CD8-positive, alpha-beta memory T cell (primary cell): Measurements from ENCODE around the gene ADAM10. TPM values are rescaled to one million over a fixed set of nuclear protein-coding genes. Genes with fewer than 3 reads are reported as not detected.

ENCODE experiments used
- CTCF ChIA-PET: fragments of 350-600 bp; sonication (Branson Sonifier 250); formaldehyde crosslinking; loops from one replicate; lab custom pipeline; 2021; ENCODE audit warnings: antibody characterized with exemption; lab: Charles Lee
- POLR2A ChIA-PET: fragments of 350-600 bp; sonication (Branson Sonifier 250); formaldehyde crosslinking; loops from one replicate; lab custom pipeline; 2021; ENCODE audit warnings: antibody characterized with exemption; lab: Charles Lee
- DNase-seq, 5 donors: peaks; one replicate each; pipeline versions ENCODE4 v3.0.0 to v3.0.0-alpha.2; 2020 to 2022; ENCODE audit warnings: mixed read lengths in 1 of 5
- H3K27ac ChIP-seq: one replicate; pipeline ENCODE4 v1.7.0; 2013; ENCODE audit warnings: low read depth, mild to moderate bottlenecking, low read length, moderate library complexity
- H3K27me3 ChIP-seq: 2 replicates; pipeline ENCODE4 v1.7.0; 2013; ENCODE audit warnings: low read length, mild to moderate bottlenecking; ENCODE audit not compliant: insufficient read depth, poor library complexity, severe bottlenecking
- H3K36me3 ChIP-seq: 2 replicates; pipeline ENCODE4 v1.7.0; 2013; ENCODE audit warnings: mild to moderate bottlenecking, low read length, moderate library complexity; ENCODE audit not compliant: insufficient read depth
- H3K4me1 ChIP-seq: 2 replicates; pipeline ENCODE4 v1.7.0; 2013; ENCODE audit warnings: mild to moderate bottlenecking, low read length, moderate library complexity; ENCODE audit not compliant: insufficient read depth
- H3K4me3 ChIP-seq: 2 replicates; pipeline ENCODE4 v1.7.0; 2013; ENCODE audit warnings: mild to moderate bottlenecking, low read length
- H3K9me3 ChIP-seq: 2 replicates; pipeline ENCODE4 v1.7.0; 2013; ENCODE audit warnings: mild to moderate bottlenecking, low read length
- H3K27ac Mint-ChIP-seq, 8 donors: one replicate each; pipeline ENCODE4 v1.8.0; 2020 to 2021; ENCODE audit warnings: mixed read lengths in 8 of 8, mild to moderate bottlenecking in 6 of 8, inconsistent platforms in 3 of 8, moderate library complexity in 3 of 8
- H3K27me3 Mint-ChIP-seq, 2 donors: one replicate each; pipeline ENCODE4 v1.8.0; 2020 to 2021; ENCODE audit warnings: mixed read lengths in 2 of 2, mild to moderate bottlenecking in 1 of 2, moderate library complexity in 1 of 2
- H3K36me3 Mint-ChIP-seq, 3 donors: one replicate each; pipeline ENCODE4 v1.8.0; 2020 to 2021; ENCODE audit warnings: mixed read lengths in 3 of 3, inconsistent platforms in 1 of 3, mild to moderate bottlenecking in 1 of 3
- H3K4me1 Mint-ChIP-seq, 3 donors: one replicate each; pipeline ENCODE4 v1.8.0; 2020 to 2021; ENCODE audit warnings: mixed read lengths in 3 of 3, inconsistent platforms in 1 of 3, mild to moderate bottlenecking in 1 of 3
- H3K4me3 Mint-ChIP-seq, 7 donors: one replicate each; pipeline ENCODE4 v1.8.0; 2020 to 2021; ENCODE audit warnings: mixed read lengths in 7 of 7, mild to moderate bottlenecking in 6 of 7, moderate library complexity in 4 of 7, inconsistent platforms in 2 of 7
- H3K9me3 Mint-ChIP-seq, 5 donors: one replicate each; pipeline ENCODE4 v1.8.0; 2020 to 2022; ENCODE audit warnings: mixed read lengths in 5 of 5, mild to moderate bottlenecking in 3 of 5, moderate library complexity in 2 of 5, inconsistent platforms in 1 of 5
- polyA plus RNA-seq: library from polyadenylated mRNA; unstranded; fragments of 300-500 nt; fragmentation: Illumina TruSeq; gene quantifications from one replicate; pipeline ENCODE4 v1.2.3, GENCODE V29; 2021
- total RNA-seq, 2 experiments: library from RNA; stranded (reverse); gene quantifications; one replicate each; pipeline ENCODE4 v1.2.3, GENCODE V29; 2021

The ADAM10 gene
- total and polyA plus RNA-seq, 3 experiments from 2014 or later: 81.6 to 120 (median 86.6) TPM

GRCh38 chr15:58698887-58699641 lies 50.4 kb downstream of the ADAM10 start:
- POLR2A ChIA-PET: interaction anchor here (0.6 kb wide), 2 partner anchors 12 to 73 kb away, joined by 3 read pairs; no protein-coding TSS in a partner anchor
- H3K9me3 Mint-ChIP-seq: peaks cover 6 to 22% (median 10%) of the 10 kb centered on the region in 5 donors
- H3K9me3 ChIP-seq: peaks cover 3% of the 10 kb centered on the region
- CTCF ChIA-PET: no interaction called here
- H3K36me3 Mint-ChIP-seq: peaks cover 23 to 53% (median 47%) of the 10 kb centered on the region in 3 donors
- peak overlapping the region in 6 of 7 donors; percentile 26 to 72 (median 56) for H3K4me3 Mint-ChIP-seq
- H3K36me3 ChIP-seq: no peaks in the 10 kb centered on the region
- no peak overlapping the region for H3K4me3 ChIP-seq
- H3K27me3 Mint-ChIP-seq: peaks cover 0 to 4% of the 10 kb centered on the region in 2 donors
- H3K4me1 ChIP-seq: peaks cover 18% of the 10 kb centered on the region
- H3K27me3 ChIP-seq: no peaks in the 10 kb centered on the region
- no peak overlapping the region for H3K27ac ChIP-seq
- peaks cover 63 to 84% (median 77%) of the 10 kb centered on the region in 3 donors for H3K4me1 Mint-ChIP-seq
- peak overlapping the region in 7 of 8 donors; percentile 10 to 86 (median 67) for H3K27ac Mint-ChIP-seq
- no peak for DNase-seq

GRCh38 chr15:58697220-58697619 lies 52.3 kb downstream of the ADAM10 start:
- Mint-ChIP-seq H3K9me3 (peaks cover 6 to 22% (median 10%) of the 10 kb centered on the region in 5 donors), H3K4me1 (peaks cover 61 to 83% (median 80%) of the 10 kb centered on the region in 3 donors), H3K27me3 (peaks cover 0 to 4% of the 10 kb centered on the region in 2 donors), H3K36me3 (peaks cover 21 to 49% (median 42%) of the 10 kb centered on the region in 3 donors), H3K27ac (peak overlapping the region in 2 of 8 donors; percentile 38 to 56), H3K4me3 (peak overlapping the region in 2 of 7 donors; percentile 3 to 45)
- H3K36me3 ChIP-seq: no peaks in the 10 kb centered on the region
- no peak overlapping the region for H3K27ac ChIP-seq
- no peaks in the 10 kb centered on the region for H3K9me3 ChIP-seq
- no peak overlapping the region for H3K4me3 ChIP-seq
- no peak for DNase-seq
- ChIA-PET CTCF (no interaction called here), POLR2A (no interaction called here)
- H3K4me1 ChIP-seq: peaks cover 18% of the 10 kb centered on the region
- H3K27me3 ChIP-seq: no peaks in the 10 kb centered on the region

GRCh38 chr15:58696738-58697137 lies 52.8 kb downstream of the ADAM10 start:
- H3K4me1 ChIP-seq: peaks cover 18% of the 10 kb centered on the region
- CTCF ChIA-PET: no interaction called here
- Mint-ChIP-seq H3K4me1 (peaks cover 60 to 84% (median 81%) of the 10 kb centered on the region in 3 donors), H3K27ac (peak overlapping the region in 3 of 8 donors; percentile 38 to 74 (median 56)), H3K36me3 (peaks cover 21 to 46% (median 40%) of the 10 kb centered on the region in 3 donors), H3K27me3 (peaks cover 0 to 4% of the 10 kb centered on the region in 2 donors), H3K4me3 (peak overlapping the region in 1 of 7 donors; percentile 3), H3K9me3 (peaks cover 6 to 22% (median 10%) of the 10 kb centered on the region in 5 donors)
- POLR2A ChIA-PET: interaction anchor here (0.6 kb wide), 1 partner anchor 26 kb away, joined by 4 read pairs; no protein-coding TSS in a partner anchor
- H3K27me3 ChIP-seq: no peaks in the 10 kb centered on the region
- no peaks in the 10 kb centered on the region for H3K9me3 ChIP-seq
- no peaks in the 10 kb centered on the region for H3K36me3 ChIP-seq
- H3K27ac ChIP-seq: no peak overlapping the region
- H3K4me3 ChIP-seq: no peak overlapping the region
- DNase-seq: no peak

GRCh38 chr15:58694641-58695398 lies 54.7 kb downstream of the ADAM10 start:
- CTCF ChIA-PET: no interaction called here
- H3K9me3 Mint-ChIP-seq: peaks cover 6 to 17% (median 10%) of the 10 kb centered on the region in 5 donors

GRCh38 chr15:58690703-58691102 lies 58.8 kb downstream of the ADAM10 start:
- no peaks in the 10 kb centered on the region for H3K9me3 ChIP-seq
- Mint-ChIP-seq H3K36me3 (peaks cover 4 to 13% (median 7%) of the 10 kb centered on the region in 3 donors), H3K4me1 (peaks cover 57 to 83% (median 83%) of the 10 kb centered on the region in 3 donors), H3K27me3 (no peaks in the 10 kb centered on the region), H3K9me3 (no peaks in the 10 kb centered on the region), H3K27ac (peak overlapping the region in 5 of 8 donors; percentile 1 to 83 (median 68)), H3K4me3 (peak overlapping the region in 2 of 7 donors; percentile 1 to 61)
- H3K4me3 ChIP-seq: no peak overlapping the region
- H3K4me1 ChIP-seq: peaks cover 15% of the 10 kb centered on the region
- ChIA-PET POLR2A (no interaction called here), CTCF (no interaction called here)
- DNase-seq: no peak
- H3K36me3 ChIP-seq: no peaks in the 10 kb centered on the region
- no peaks in the 10 kb centered on the region for H3K27me3 ChIP-seq
- no peak overlapping the region for H3K27ac ChIP-seq

More at GRCh38 chr15:58694641-58695398, 54.7 kb downstream of the ADAM10 start:
- peaks cover 10 to 29% (median 24%) of the 10 kb centered on the region in 3 donors for H3K36me3 Mint-ChIP-seq
- H3K27ac Mint-ChIP-seq: peak overlapping the region in 2 of 8 donors; percentile 2 to 44
- Histone ChIP-seq H3K36me3 (no peaks in the 10 kb centered on the region), H3K9me3 (no peaks in the 10 kb centered on the region), H3K27me3 (no peaks in the 10 kb centered on the region), H3K4me3 (no peak overlapping the region), H3K27ac (no peak overlapping the region), H3K4me1 (peaks cover 30% of the 10 kb centered on the region)
- H3K4me1 Mint-ChIP-seq: peaks cover 65 to 87% (median 82%) of the 10 kb centered on the region in 3 donors
- no peak for DNase-seq
- POLR2A ChIA-PET: no interaction called here
- H3K27me3 Mint-ChIP-seq: peaks cover 0 to 4% of the 10 kb centered on the region in 2 donors
- peak overlapping the region in 1 of 7 donors; percentile 1 for H3K4me3 Mint-ChIP-seq

GRCh38 chr15:58689646-58690045 lies 59.9 kb downstream of the ADAM10 start:
- Histone ChIP-seq H3K27ac (no peak overlapping the region), H3K27me3 (no peaks in the 10 kb centered on the region), H3K36me3 (no peaks in the 10 kb centered on the region), H3K9me3 (no peaks in the 10 kb centered on the region), H3K4me3 (no peak overlapping the region), H3K4me1 (peaks cover 15% of the 10 kb centered on the region)
- Mint-ChIP-seq H3K27me3 (no peaks in the 10 kb centered on the region), H3K36me3 (peaks cover 4 to 13% (median 7%) of the 10 kb centered on the region in 3 donors), H3K4me3 (peak overlapping the region in 1 of 7 donors; percentile 61), H3K9me3 (no peaks in the 10 kb centered on the region), H3K4me1 (peaks cover 49 to 81% (median 77%) of the 10 kb centered on the region in 3 donors), H3K27ac (peak overlapping the region in 5 of 8 donors; percentile 24 to 83 (median 37))
- ChIA-PET CTCF (no interaction called here), POLR2A (no interaction called here)
- no peak for DNase-seq

- no peaks in the 10 kb centered on the region for H3K9me3 Mint-ChIP-seq
- peaks cover 0 to 13% (median 6%) of the 10 kb centered on the region in 3 donors for H3K36me3 Mint-ChIP-seq
- ChIA-PET POLR2A (interaction anchor here (0.6 kb wide), 1 partner anchor 12 kb away, joined by 3 read pairs; no protein-coding TSS in a partner anchor), CTCF (no interaction called here)
- peaks cover 14% of the 10 kb centered on the region for H3K4me1 ChIP-seq
- H3K4me3 Mint-ChIP-seq: no peak overlapping the region
- H3K27ac ChIP-seq: no peak overlapping the region
- no peak overlapping the region for H3K27ac Mint-ChIP-seq
- DNase-seq: no peak
- H3K4me1 Mint-ChIP-seq: peaks cover 43 to 74% (median 71%) of the 10 kb centered on the region in 3 donors
- H3K36me3 ChIP-seq: no peaks in the 10 kb centered on the region
- no peaks in the 10 kb centered on the region for H3K27me3 ChIP-seq
- no peak overlapping the region for H3K4me3 ChIP-seq
- H3K9me3 ChIP-seq: no peaks in the 10 kb centered on the region
- no peaks in the 10 kb centered on the region for H3K27me3 Mint-ChIP-seq
Measured at GRCh38 chr15:58686286-58686685, 63.2 kb downstream of the ADAM10 start.
